Activated CD8-positive, alpha-beta T cell treated with anti-CD3 and anti-CD28 coated beads for 36 hours (primary cell): ENCODE results near the gene CALML3. TPM values are rescaled to one million over a fixed set of nuclear protein-coding genes. Genes with fewer than 3 reads are reported as not detected.

Experiments used
- ATAC-seq: fragments of 200-7000 bp; cut with Tn5 transposase; one replicate; pipeline ENCODE4 v1.10.0; 2021; ENCODE audit warnings: mild to moderate bottlenecking, moderate library complexity
- CTCF ChIA-PET: fragments of 350-600 bp; sonication (Branson Sonifier 250); formaldehyde crosslinking; loops from one replicate; lab custom pipeline; 2021; ENCODE audit warnings: antibody characterized with exemption; lab: Charles Lee
- POLR2A ChIA-PET: fragments of 350-600 bp; sonication (Branson Sonifier 250); formaldehyde crosslinking; loops from one replicate; lab custom pipeline; 2021; ENCODE audit warnings: antibody characterized with exemption; lab: Charles Lee
- DNase-seq: peaks from one replicate; pipeline ENCODE4 v3.0.0-alpha.2; 2020
- H3K27ac Mint-ChIP-seq: one replicate; pipeline ENCODE4 v1.8.0; 2021; ENCODE audit warnings: mild to moderate bottlenecking, mixed read lengths
- H3K27me3 Mint-ChIP-seq: one replicate; pipeline ENCODE4 v1.8.0; 2021; ENCODE audit warnings: mixed read lengths
- H3K36me3 Mint-ChIP-seq: one replicate; pipeline ENCODE4 v1.8.0; 2021; ENCODE audit warnings: low read depth, mixed read lengths
- H3K4me1 Mint-ChIP-seq: one replicate; pipeline ENCODE4 v1.8.0; 2021; ENCODE audit warnings: low read depth, mixed read lengths
- H3K4me3 Mint-ChIP-seq: one replicate; pipeline ENCODE4 v1.8.0; 2021; ENCODE audit warnings: mild to moderate bottlenecking, moderate library complexity, mixed read lengths
- H3K9me3 Mint-ChIP-seq: one replicate; pipeline ENCODE4 v1.8.0; 2021; ENCODE audit warnings: mixed read lengths
- intact Hi-C: fragments of 100-400 bp; cut with micrococcal nuclease; formaldehyde crosslinking; loops from one replicate; pipeline ENCODE4 v1.10.0; 2022
- total RNA-seq, 2 experiments: library from RNA; stranded (reverse); gene quantifications; one replicate each; pipeline ENCODE4 v1.2.3, GENCODE V29; 2021
- TF ChIP-seq, protein P1 (sequence below): fragments of 200-600 bp; IDR thresholded peaks from one replicate; pipeline ENCODE4 v1.8.0; 2022; ENCODE audit warnings: antibody characterized with exemption, mild to moderate bottlenecking

CALML3 gene
- total RNA-seq, 2 experiments from 2014 or later, result not detected

DNA sequence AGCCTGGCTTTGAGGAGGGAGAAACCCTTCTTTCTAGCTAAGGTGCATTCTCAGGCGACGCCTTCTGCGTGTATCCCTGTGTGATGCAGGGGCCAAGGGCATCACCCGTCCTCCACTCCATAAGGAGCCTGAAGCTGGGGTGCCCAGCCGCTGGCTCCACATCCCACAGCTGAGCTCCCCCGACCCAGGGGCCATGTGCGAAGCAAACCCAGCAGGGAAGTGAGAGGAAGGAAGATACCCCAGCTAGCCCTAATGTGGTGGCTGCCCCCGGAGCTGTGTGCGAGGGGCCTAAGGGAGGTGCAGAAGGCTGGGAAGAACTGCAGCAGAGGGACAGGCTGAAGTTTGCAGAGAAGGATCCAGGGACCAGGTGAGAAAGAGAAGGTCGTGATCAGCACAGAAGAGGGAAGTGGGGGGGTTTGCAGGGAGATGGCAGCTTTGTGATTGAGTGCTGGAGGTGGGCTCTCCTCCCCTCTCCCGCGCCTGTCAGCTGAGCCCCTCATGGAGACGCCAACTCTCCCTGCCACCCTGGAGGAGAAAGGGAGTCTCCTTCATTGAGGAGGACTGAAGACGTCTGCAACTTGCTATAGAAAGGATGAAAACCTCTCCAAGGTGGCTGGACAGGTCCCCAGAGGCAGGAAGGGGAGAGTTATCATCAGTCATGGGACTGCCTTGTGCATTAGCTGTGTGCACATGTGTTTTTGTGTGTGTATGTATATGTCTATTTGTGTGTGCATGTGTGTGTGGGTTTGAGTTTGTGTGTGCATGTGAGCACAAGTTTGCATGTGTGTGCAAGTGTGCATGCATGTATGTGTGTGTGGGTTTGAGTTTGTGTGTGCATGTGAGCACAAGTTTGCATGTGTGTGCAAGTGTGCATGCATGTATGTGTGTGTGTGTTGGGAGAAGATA is 21.9 kb upstream of the CALML3 start:
- peaks cover 9% of the 10 kb centered on the region for H3K27me3 Mint-ChIP-seq
- no peak overlapping the region for H3K4me3 Mint-ChIP-seq
- H3K4me1 Mint-ChIP-seq, result no peaks in the 10 kb centered on the region
- POLR2A ChIA-PET, result no interaction called here
- H3K27ac Mint-ChIP-seq, result no peak overlapping the region
- no peaks in the 10 kb centered on the region for H3K9me3 Mint-ChIP-seq
- TF ChIP-seq, protein P1, sequence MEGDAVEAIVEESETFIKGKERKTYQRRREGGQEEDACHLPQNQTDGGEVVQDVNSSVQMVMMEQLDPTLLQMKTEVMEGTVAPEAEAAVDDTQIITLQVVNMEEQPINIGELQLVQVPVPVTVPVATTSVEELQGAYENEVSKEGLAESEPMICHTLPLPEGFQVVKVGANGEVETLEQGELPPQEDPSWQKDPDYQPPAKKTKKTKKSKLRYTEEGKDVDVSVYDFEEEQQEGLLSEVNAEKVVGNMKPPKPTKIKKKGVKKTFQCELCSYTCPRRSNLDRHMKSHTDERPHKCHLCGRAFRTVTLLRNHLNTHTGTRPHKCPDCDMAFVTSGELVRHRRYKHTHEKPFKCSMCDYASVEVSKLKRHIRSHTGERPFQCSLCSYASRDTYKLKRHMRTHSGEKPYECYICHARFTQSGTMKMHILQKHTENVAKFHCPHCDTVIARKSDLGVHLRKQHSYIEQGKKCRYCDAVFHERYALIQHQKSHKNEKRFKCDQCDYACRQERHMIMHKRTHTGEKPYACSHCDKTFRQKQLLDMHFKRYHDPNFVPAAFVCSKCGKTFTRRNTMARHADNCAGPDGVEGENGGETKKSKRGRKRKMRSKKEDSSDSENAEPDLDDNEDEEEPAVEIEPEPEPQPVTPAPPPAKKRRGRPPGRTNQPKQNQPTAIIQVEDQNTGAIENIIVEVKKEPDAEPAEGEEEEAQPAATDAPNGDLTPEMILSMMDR, result no peak
- no peaks in the 10 kb centered on the region for H3K36me3 Mint-ChIP-seq
- DNase-seq, result no peak
- CTCF ChIA-PET, result no interaction called here
- no peak for ATAC-seq
- intact Hi-C loops, result no loop called here

DNA sequence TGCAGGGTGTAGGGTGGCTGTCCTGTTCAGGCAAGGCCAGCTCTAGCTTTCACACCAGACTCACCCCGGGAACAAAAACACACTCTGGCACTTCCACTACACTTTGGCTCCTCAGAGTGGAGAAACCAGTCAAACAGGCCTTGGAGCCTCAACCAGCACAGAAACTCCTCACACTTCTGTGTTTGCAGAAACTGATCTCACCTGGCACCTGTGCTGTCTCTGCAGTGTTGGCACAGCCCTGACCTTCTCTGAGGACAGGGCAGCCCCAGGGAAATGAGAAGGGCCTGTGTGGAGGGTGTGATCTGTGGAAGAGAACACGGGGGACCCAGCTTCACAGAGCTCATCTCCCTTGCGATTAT is 21.3 kb upstream of the CALML3 start:
- POLR2A ChIA-PET, result no interaction called here

DNA sequence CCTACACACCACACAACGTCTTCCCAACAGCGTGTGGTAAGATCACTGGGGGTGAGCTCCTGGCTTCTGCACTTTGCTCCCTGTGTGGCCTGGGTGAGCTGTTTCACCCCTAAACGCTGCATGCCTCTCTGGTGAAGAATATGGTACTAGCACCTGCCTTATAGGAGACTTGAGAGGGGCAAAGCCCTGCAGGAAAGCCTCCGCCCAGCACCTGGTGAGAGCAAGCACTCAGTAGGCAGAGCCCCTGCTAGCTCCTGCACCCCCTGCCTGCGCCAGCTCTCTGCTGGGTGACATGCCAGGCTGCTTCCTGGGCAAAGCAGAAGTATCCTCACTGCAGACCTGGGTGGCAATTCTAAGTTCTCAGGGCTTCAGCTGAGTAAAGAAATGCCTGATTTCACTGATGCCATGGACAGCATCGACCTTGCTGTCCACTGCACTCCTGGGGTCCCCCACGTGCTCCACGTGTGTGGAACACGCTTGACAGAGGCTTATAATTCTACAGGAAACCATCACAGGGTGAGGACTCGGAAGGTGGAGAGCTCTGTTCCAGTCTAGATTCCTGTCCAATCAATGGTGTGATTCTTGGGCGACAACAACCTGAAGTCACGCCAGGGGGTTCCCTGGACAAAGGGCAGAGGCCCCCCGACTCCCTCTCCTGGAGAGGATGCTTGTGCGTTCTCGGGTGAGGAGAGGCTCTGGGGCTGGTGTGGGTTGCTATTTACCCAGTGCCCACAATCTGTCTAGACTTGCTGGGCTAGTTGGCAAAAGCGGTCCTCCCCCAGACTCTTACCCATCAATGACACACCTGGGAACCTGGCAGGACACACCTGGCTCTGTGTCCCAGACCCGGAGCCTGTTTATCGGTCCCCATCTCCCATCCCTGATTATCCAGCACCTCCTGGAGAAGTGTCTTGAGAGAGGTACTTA is 20.4 kb upstream of the CALML3 start:
- no peak overlapping the region for H3K4me3 Mint-ChIP-seq
- no peaks in the 10 kb centered on the region for H3K36me3 Mint-ChIP-seq
- no peak for ATAC-seq
- H3K27me3 Mint-ChIP-seq, result peaks cover 9% of the 10 kb centered on the region
- POLR2A ChIA-PET, result no interaction called here
- intact Hi-C loops, result no loop called here
- CTCF ChIA-PET, result no interaction called here
- no peaks in the 10 kb centered on the region for H3K9me3 Mint-ChIP-seq
- no peaks in the 10 kb centered on the region for H3K4me1 Mint-ChIP-seq
- TF ChIP-seq, protein P1, result no peak
- no peak overlapping the region for H3K27ac Mint-ChIP-seq
- no peak for DNase-seq

More for the DNA sequence above, 21.3 kb upstream of the CALML3 start:
- H3K36me3 Mint-ChIP-seq, result no peaks in the 10 kb centered on the region
- H3K27me3 Mint-ChIP-seq, result peaks cover 9% of the 10 kb centered on the region
- H3K27ac Mint-ChIP-seq, result no peak overlapping the region
- TF ChIP-seq, protein P1, result no peak
- H3K4me3 Mint-ChIP-seq, result no peak overlapping the region
- CTCF ChIA-PET, result no interaction called here
- no peaks in the 10 kb centered on the region for H3K9me3 Mint-ChIP-seq
- intact Hi-C loops, result no loop called here
- H3K4me1 Mint-ChIP-seq, result no peaks in the 10 kb centered on the region
- DNase-seq (no peak), ATAC-seq (no peak)

DNA sequence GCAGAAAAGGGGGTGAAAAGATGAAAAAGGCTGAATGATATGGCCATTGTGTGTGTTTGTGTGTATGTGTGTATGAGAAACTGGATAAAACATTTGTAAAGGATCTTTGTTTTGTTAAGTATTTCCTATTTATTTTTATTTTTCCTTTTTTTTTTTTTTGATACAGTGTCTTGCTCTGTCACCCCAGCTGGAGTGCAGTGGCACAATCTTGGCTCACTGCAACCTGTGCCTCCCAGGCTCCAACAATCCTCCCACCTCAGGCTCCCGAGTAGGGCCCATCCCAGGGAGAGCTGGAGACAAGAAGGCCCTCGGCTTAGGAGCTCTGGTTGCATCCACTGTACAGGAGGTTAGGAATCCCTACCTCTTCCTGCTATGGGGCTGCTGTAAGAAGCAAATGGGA is 18.5 kb upstream of the CALML3 start:
- Mint-ChIP-seq H3K9me3 (no peaks in the 10 kb centered on the region), H3K27me3 (peaks cover 9% of the 10 kb centered on the region), H3K36me3 (no peaks in the 10 kb centered on the region), H3K4me1 (no peaks in the 10 kb centered on the region), H3K4me3 (no peak overlapping the region), H3K27ac (no peak overlapping the region)
- DNase-seq (no peak), ATAC-seq (no peak)
- TF ChIP-seq, protein P1, result no peak
- POLR2A ChIA-PET, result interaction anchor here (0.6 kb wide), 1 partner anchor 74 kb away, joined by 6 read pairs; no protein-coding TSS in a partner anchor
- intact Hi-C loops, result no loop called here
- CTCF ChIA-PET, result interaction anchor here (1.0 kb wide), 1 partner anchor 117 kb away, joined by 4 read pairs; no protein-coding TSS in a partner anchor
